Activated CD8-positive, alpha-beta memory T cell treated with anti-CD3 and anti-CD28 coated beads for 48 hours (primary cell): ENCODE measurements around the gene TSPAN9.
A peak's percentile ranks its signal among the peaks of the same experiment; 100 is the strongest.

Experiments
- DNase-seq, 3 experiments: peaks; one replicate each; pipeline ENCODE4 v3.0.0-alpha.2; 2020; ENCODE audit warnings: low read depth in 2 of 3, low spot score in 2 of 3

The TSPAN9 gene

DNA sequence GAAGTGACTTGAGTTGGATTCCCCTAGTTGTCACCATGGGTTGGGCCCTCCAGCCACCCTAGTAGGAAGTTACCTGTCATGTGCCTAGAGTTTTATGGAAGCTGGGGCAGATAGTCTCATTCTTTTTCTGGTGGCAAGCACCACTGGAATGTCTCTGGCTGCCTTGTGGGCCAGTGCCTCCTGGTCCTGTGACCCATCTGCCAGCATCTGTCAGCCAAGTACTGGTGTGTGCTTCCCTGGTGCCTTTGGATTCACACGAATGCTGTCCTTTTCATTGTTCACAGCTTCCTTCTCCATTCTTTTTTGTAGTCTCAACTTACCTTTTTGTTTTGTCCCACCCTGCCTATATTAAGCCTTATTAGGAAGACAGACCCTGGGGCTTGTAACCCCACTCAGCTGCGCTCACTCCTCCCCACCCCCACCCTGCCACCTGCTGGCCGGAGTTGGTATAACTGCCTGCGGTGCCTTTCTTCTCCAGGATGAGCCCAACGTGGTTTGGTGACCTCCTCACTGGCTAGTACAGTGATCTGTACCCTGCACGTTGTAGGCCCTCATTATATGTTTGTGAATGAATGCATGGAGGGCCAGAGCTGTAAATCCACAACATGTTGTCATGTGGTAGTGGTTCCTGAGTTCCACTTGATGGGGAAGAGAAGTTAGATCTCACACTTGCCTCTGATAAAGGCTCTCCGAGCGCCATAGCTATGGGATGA lies 125.7 kb downstream of the TSPAN9 start:
- DNase-seq = peak; percentile 31 to 66 (median 60)

DNA sequence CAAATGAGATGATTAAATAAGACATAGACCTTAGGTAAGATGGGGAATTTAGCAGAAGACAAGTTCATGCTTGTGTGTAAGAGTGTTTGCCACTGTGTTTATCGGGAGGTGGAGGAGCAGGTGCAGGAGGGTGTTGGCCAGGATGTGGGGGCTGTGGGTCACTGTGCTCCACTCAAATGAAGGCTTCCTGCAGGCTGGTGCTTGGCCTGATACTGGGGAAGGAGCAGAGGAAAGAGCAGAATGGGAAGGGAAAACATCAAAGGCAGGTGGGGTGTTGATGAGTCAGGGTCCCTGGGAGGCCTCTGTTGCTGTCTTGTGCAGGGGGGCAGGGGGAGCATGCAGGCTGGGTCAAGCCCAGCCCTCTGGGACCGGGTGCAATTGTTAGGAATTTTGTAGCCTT lies 126.5 kb downstream of the TSPAN9 start:
- DNase-seq = no peak

DNA sequence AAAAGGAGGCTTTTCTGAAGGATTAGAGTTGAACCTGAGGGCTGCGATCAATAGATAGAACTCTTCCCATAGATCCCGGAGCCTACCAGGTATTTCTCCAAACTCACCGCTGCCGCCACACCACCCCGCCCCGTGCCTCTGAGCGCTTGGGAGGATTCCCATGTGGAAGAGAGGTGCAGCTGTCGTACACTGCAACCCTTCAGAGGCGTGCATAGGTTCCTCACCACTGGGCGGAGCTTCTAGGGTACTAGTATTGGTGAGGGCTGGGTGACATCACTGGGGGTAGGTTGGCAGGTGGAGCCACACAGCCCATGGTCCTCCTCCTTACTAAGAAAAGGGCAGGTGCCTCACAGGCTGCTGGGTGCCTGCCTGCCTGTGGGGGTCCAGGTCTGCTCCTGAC lies 127.0 kb downstream of the TSPAN9 start:
- no peak for DNase-seq

DNA sequence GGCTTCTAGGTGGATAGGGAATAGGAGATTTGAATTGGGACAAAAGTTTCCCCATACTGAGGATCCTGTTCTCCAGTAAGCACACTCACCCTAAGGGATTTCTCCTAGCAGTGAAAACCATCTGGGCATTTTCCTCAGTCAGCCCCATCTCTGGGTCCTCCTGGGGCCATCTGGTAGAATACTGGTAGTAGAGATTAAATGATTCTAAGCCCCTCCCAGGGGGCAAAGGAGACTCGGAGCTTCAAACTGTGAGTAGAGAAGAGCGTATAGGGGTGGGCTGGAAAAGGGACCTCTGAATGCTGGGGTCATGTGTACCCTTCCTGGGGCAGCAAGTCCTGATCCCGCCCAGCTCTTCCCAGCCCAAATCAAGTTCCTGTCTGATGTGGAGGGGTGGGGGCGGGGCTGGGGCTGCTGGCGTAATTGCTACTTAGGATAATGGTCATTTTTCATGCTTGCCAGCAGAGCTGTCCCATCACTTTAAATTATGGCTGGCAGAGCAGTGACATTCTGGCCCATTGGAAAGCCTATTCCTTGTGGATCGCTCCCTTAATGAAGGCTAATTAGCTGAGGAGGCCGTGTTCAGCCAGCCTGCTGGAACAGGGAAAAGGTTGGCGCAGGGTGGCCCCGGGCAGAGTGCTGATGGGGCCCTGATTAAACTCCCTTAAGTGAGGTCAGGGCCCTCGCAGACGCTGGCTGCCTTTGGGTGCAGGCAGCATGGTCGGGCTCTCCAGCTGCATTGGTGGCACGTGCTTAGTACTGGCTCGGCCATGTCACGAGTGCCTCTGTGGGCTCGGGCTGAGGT lies 127.8 kb downstream of the TSPAN9 start:
- DNase-seq = no peak

DNA sequence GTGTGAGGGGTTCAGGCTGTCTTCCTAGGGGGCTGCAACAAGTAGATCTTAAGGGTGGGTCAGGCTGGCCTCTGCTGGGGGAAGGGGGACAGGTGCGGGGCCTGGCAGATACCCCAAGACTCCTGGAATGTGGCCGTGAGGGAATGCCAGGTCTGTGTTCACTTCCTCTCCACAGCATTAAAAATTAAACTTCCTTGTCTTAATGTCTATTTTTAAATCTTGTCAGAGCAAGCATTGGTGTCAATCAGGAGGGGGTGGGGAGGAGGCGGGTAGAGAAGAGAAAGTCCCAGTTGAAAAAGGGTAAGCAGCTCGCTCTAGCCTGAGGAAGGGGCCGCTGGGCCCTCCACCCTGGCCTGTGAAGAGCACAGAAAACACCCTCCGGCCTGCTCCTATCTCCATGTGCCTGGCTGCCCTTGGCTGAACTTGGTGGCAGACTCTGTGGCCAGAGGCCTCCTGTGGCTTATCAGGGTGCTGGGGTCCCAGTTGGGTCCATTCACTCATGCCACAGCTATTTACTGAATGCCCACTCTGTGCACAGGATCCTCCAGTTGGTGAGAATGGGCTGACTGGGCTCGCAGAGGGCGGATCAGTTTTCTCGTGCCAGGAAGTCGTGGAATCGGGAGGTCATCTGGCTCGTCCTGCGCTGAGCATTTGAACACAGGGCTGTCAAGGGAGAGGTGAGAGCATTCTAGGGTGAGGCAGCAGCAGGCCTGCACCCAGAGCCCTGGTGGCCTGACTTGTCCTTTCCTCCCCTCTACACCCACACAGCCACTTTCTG lies 128.8 kb downstream of the TSPAN9 start:
- no peak for DNase-seq

DNA sequence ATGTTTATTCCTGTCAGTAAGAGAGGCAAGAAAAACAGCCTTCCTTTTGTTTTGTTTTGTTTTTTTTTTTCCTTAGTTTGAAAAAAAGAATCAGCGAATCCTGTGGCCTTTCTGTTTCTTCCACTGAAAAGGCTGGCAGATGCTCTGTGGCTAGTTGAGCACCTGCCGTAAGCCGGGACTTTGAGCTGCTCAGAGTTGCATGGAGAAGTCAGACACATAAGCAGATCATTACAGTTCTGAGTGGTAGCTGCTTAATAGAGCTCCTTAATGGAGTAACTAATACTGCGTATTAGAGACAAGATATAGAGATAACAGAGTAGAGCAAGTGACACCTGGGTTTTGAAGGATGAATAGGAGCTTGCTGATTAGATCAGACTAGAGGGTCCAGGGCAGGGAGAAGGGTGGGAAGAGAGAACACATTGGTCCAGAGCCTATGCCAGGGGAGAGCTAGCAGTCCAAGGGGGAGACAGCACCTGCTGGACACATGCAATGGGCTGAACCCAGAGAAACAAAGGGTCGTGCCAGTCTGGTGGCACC lies 129.4 kb downstream of the TSPAN9 start:
- no peak for DNase-seq

DNA sequence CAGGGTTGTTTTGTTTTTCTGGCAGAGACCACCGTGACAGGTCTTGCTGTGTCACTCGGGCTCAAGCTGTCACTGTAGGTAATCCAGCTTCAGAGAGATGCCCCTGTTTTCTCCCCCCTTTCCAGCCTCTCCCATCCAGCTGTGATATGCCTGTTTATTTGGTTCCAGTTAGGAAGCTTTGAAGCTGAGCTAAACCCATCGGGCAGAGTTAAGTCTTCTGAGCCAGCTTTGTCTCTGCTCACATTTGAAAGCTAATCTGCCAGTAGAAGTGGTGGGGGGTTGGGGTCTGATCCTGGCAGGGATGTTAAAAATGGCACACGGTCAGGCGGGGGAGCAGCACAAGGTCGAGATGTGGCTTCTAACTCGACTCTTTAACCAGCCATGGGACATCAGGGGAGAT lies 130.0 kb downstream of the TSPAN9 start:
- no peak for DNase-seq

DNA sequence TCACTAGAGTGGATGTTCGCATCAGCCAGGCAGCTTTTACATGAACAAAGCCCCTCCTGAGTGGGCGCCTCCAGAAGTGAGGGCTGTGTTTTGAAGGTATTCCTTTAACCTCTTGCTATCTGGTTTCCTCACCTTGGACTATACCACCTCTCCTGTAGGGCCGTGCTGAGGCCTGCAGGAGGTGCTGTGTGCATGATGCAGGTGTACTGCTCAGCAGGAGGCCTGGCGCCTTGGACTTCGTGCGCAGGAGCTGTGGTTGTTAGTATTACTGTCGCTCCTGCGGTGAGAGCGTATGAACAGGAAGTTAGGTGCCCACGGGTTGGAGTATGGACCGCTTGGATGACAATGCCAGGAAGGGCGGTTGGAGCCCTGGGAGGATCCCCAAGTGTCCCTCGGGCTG lies 130.7 kb downstream of the TSPAN9 start:
- DNase-seq = no peak

DNA sequence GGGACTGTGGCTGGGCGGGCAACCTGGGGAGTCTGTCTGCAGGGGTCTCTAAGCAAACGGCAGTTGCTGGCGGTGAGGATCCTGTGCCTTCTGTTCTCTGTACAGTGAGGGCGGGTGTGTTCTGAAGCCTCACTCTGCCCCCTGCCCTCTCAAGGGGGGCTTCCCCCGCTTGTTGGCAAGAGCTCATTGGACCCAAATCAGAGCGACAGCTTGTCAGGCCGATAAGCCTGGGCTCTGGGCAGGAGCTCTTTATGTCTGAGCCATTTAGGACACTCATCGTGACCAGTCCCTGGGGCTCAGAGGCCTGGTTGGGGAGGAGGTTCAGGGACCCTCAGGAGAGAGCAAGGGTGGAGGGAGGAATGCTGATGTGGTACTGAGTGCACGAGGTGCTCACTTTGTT lies 136.0 kb downstream of the TSPAN9 start:
- no peak for DNase-seq

DNA sequence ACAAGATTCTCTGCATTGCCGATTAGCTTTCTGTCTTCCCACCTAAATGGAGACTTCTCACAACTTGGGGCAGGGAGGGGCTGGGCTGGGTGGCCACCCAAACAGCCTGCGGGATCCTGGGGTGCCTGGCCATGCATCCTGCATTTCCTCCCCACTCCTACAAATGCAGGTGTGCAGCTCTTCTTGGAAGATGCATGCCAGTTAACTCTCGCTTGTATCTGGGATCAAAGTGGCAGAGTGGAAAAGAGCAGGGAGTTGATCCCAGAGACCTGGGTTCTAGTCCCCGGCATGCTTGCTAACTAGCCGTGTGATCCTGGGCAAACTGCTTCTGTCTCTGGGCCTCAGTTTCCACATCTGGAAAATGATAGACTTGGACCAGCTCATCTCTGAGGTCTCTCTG lies 136.6 kb downstream of the TSPAN9 start:
- DNase-seq = no peak

DNA sequence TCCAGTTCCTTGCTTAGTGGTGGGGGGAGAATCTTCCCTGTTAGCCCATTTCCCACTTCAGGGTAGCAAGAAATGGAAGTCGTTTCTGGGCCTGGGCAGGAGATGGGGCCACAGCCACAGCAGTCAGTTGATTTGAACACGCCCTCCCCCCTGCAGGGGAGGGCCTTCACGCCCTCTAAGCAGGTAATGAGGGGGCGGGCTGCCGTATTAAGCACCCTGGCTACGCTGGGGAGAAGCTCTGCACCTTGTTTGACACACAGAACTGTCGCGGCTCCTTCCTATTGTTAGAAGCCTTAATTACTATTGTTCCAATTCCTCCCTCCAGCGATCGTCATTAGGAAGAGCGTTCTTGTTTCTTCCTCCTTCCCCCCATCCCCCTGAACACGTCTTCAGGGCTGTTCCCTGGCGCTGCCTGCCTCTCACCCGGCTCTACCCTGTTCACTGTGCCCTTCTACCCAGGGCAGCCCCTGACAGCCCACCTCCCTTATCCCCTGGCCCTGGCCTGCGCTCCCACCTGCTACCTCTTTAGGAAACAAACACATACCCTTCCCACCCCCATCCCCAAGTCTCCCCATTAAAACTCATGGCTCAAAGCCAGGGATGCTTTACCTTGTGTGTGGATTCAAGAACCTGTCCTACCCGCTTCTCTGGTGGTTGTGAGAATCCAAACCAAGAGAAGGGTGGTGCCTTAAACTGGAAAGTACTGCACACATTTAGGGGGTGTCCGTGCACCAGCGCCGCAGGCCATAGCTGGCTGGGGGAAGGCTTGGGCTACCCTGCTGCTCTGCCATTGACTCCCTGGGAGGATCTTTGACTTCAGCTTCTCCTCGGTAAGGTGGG lies 137.6 kb downstream of the TSPAN9 start:
- no peak for DNase-seq

DNA sequence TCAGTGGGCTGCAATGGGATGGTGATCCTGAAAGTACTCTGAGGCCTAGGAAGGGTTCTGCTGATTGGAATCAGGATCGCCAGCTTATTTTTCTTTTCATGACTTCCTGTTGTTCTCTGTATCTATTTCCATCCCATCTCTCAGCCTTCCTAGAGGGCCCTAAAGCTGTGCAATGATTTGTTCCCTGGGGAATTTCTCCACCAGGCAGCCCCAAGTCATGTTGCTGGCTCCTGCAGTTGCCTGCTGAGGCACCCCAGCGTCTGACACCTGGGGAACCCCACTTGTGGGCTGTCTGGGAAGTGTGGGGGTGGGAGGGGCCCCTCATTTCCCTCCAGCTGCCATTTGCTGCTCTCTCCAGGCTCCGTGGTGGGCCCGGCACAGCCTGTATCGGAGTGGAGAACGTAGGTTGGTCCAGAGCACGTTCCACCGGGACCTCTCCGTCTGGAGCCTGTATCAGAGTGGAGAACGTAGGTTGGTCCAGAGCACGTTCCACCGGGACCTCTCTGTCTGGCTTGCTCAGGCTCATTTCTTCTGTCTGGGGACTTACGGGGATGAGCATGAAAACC lies 138.3 kb downstream of the TSPAN9 start:
- DNase-seq = no peak

DNA sequence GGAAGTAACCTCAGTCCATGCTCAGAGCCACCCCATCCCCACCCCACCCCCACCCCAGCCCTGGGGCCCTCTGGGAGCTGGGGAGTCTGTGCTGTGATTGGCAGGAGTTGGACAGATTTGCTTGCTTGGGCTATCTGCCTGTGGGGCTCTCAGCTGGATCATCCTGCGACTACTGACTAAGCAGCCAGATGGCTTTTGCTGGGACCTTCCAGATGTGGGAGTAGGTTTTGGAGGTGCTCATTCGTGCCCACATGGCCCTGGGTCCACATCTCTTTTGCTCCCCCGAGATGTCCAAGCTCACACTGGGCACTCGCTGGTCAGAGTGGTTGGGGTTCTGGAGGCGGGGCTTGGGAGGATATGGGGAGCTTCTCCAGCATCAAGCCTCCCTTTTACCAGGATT lies 138.9 kb downstream of the TSPAN9 start:
- no peak for DNase-seq

DNA sequence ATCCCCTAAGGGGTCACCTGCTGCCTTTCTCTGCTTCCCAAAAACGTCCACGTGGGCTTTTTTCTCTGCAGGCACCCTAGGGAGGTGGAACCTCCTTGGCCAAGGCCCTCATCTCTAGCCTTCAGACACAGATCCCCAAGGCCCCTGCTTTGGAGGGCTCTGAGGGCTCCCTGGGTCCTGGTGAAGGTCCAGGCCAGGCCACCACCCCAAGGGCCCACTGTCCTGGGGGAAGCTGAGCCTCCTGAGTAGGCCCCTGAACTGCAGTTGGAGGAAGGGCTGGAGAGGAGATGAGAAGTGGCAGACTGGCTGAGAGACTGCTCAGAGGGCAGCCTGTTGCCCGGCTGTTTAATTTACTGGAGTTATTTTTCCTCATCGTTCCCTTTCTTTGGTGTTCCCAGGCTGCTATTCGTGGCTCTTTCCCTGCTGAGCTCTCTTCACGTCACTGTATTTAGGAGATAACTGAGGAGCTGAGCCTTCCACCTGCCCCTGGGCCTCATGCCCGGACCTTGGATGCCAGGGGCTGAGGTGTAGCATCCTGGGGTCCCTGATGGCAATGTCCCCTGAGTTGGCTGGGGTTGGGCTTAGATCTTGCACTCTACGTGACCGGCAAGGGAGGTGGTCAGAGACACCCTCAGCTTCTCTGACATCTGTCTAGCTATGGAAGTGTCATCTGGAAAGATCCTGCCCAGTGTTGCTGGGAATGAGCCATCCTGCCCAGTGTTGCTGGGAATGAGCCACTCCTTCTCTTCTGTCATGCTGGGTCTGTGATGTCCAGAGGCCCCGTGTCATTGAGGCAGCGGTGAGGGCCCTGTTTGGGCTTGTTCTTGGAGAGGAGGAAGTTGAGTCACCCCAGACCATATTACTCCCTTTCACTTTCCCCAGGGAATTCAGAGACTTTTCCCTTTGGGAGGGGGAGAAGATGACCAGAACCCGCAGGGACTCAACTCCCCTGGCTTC lies 139.8 kb downstream of the TSPAN9 start:
- no peak for DNase-seq

DNA sequence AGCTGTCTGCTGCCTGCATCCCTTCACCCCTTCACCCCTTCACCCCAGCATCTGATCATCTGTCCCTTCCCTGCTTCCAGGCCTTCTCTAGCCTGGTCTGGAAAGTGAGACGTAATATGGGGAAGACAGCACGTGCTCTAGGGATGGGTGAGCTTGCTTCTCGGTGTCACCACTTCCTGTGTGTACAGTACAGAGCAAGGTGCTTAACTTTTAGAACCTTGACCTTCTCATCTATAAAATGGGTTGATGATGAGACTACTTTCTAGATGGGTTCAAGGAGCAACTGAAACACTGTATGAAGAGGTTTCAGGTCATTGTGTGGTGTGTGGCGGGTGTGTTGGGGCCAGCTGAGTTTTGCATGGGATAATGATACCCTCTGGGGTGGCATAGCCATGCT lies 140.5 kb downstream of the TSPAN9 start:
- DNase-seq = no peak

DNA sequence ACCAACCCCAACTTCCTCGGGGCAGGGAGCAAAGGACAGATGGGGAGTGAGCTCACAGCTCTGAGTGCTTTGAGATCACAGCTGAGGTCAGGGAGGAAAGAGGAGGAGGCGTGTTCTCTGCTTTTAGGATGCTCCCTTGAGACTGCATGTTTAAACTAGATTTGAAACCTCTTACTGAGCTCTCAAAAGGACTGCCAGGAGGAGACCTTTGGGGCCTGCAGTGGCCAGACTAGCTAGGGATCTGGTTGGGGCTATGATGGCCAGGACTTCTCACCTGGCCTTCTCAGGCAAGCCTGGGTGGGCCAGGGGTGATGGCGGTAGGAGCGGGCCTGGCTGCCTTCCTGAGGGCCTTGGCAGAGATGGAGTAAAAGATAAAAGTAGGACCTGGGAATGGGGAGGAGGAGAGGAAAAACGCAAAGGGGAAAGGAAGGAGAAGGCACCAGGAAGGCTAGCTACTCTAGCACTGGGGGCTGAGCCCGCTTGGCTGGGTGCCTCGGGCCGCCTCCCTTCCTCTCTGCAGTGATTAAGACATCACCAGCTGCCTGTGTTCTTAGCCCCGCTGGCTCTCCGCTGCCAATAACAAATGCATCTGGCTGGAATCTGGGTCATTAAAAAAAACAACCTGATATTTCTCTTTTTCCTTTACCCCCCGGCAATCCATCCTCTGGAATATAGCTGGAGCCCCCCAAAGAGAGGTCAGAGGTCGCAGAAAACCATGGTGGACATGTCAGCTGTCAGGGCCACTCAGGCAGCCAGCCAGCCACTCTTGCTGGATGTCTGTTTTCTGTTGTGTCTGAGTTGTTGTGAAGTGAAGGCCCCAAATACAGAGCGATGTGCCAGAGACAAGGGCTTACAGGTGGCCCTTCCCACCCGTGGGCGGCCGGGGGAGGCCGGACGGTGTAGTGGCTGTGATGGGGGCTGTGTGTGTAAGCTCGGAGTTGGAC lies 141.3 kb downstream of the TSPAN9 start:
- DNase-seq = no peak

DNA sequence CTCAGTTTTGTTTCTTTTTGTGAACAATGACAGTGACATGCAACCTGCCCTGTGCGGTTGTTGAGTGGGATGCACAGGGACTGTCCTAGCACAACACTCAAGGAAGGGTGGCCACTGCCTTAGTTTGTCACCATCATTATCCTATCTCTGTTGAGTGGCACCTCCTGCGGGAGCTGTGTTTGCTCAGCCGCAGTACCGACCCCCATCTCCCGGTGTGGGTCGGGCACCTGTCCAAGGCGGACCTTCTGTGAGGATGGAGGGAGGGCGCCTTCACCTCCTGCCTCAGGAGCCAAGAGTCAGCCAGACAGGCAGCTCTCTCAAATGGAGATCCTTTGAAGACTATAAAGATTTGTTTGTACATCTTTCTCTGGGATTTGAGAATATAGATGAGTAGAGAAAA lies 142.1 kb downstream of the TSPAN9 start:
- no peak for DNase-seq
